DOHH2 (cell line): ENCODE data around the gene ABTB2.
A peak's percentile ranks its signal among the peaks of the same experiment; 100 is the strongest.

Experiments
- H3F3A ChIP-seq: fragments of 200-600 bp; sonication (generic), shearing (Covaris generic); 2 replicates; pipeline ENCODE4 v1.6.0; 2016; ENCODE audit warnings: antibody characterized with exemption, mild to moderate bottlenecking; ENCODE audit not compliant: control insufficient read depth, insufficient read depth
- H3K27ac ChIP-seq: fragments of 200-600 bp; sonication (generic); 2 replicates; pipeline ENCODE4 v1.5.1; 2014; ENCODE audit warnings: low read depth, mild to moderate bottlenecking, low read length, moderate library complexity
- H3K27me3 ChIP-seq: fragments of 200-600 bp; sonication (generic); 2 replicates; pipeline ENCODE4 v1.6.1; 2014; ENCODE audit warnings: mild to moderate bottlenecking, low read length, mixed read lengths; ENCODE audit not compliant: control insufficient read depth
- H3K36me3 ChIP-seq: fragments of 200-600 bp; sonication (generic); 2 replicates; pipeline ENCODE4 v1.6.1; 2014; ENCODE audit warnings: mild to moderate bottlenecking, low read length, moderate library complexity, mixed read lengths; ENCODE audit not compliant: control insufficient read depth
- H3K4me1 ChIP-seq: fragments of 200-600 bp; sonication (generic); 2 replicates; pipeline ENCODE4 v1.6.1; 2014; ENCODE audit warnings: mild to moderate bottlenecking, low read length, mixed read lengths; ENCODE audit not compliant: control insufficient read depth
- H3K4me2 ChIP-seq: fragments of 200-600 bp; sonication (generic); 2 replicates; pipeline ENCODE4 v1.6.0; 2014; ENCODE audit warnings: mild to moderate bottlenecking, low read length, moderate library complexity
- H3K4me3 ChIP-seq: fragments of 200-600 bp; sonication (generic); 2 replicates; pipeline ENCODE4 v1.5.1; 2014; ENCODE audit warnings: mild to moderate bottlenecking, low read length, mixed read lengths
- H3K79me2 ChIP-seq: fragments of 200-600 bp; sonication (generic); 2 replicates; pipeline ENCODE4 v1.6.1; 2014; ENCODE audit warnings: mild to moderate bottlenecking, low read length, mixed read lengths; ENCODE audit not compliant: control insufficient read depth
- H3K9me2 ChIP-seq: fragments of 200-600 bp; sonication (generic); replicated peaks from 2 replicates; pipeline ENCODE4 v1.6.1; 2014; ENCODE audit warnings: mild to moderate bottlenecking, low read length, mixed read lengths; ENCODE audit not compliant: control insufficient read depth
- H3K9me3 ChIP-seq: fragments of 200-600 bp; sonication (generic); 2 replicates; pipeline ENCODE4 v1.6.1; 2014; ENCODE audit warnings: antibody characterized with exemption, low read length, mixed read lengths; ENCODE audit not compliant: control insufficient read depth, insufficient read depth
- H4K20me1 ChIP-seq: fragments of 200-600 bp; sonication (generic); 2 replicates; pipeline ENCODE4 v1.6.0; 2014; ENCODE audit warnings: low read depth, mild to moderate bottlenecking, antibody characterized with exemption, low read length, moderate library complexity; ENCODE audit not compliant: control insufficient read depth, insufficient read depth
- EZH2phosphoT487 ChIP-seq: fragments of 200-600 bp; sonication (generic); IDR thresholded peaks from 2 replicates; pipeline ENCODE4 v1.6.1; 2017; ENCODE audit warnings: borderline replicate concordance, mild to moderate bottlenecking, antibody characterized with exemption, low read length, moderate library complexity, mixed read lengths
- TF ChIP-seq, protein P1 (sequence below): fragments of 200-600 bp; sonication (generic); IDR thresholded peaks from one replicate; pipeline ENCODE4 v1.5.1; 2014; ENCODE audit warnings: antibody characterized with exemption, mild to moderate bottlenecking, low read depth, low read length; ENCODE audit not compliant: poor library complexity, severe bottlenecking

ABTB2 gene

DNA sequence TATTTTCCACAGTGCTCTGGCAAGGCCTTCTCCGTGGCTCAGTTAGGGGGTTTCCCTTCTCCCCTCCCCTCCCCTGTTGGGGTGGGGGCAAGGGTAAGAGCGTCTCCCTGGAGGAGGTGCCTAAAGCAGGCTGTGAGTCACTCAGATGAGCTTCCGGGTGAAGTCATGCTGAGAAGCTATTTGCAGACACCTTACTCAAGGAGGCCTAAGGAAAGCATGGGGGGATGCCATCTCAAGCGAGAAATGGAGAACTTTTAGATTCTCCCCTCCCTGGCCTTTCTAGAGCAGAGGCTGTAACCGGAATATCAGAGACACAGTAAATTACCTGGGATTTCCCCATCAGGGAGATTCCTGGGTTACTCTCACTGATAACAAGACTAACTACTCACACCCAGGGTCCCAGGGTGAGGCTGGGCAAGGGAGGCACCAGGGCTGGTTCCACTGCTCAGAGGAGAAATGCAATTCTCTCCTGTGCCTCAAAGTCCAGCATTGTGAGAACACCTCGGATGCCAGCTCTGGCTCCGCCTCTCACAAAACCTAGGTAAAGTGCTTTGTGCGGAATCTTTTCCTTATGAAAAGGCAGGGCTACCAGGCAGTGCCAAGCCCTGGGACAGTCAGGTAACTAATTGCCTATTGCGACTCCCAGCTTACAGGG is 123.6 kb downstream of the ABTB2 start:
- H3K36me3 ChIP-seq = no peaks in the 10 kb centered on the region
- H3K79me2 ChIP-seq = no peaks in the 10 kb centered on the region
- peak overlapping the region; percentile 60 for H3K4me2 ChIP-seq
- H3K27me3 ChIP-seq = peaks cover 48% of the 10 kb centered on the region
- H4K20me1 ChIP-seq = no peaks in the 10 kb centered on the region
- peak overlapping the region; percentile 41 for H3K4me3 ChIP-seq
- peaks cover 10% of the 10 kb centered on the region for H3K4me1 ChIP-seq
- no peaks in the 10 kb centered on the region for H3F3A ChIP-seq
- no peaks in the 10 kb centered on the region for H3K9me3 ChIP-seq
- H3K9me2 ChIP-seq = no peaks in the 10 kb centered on the region
- TF ChIP-seq, protein P1, sequence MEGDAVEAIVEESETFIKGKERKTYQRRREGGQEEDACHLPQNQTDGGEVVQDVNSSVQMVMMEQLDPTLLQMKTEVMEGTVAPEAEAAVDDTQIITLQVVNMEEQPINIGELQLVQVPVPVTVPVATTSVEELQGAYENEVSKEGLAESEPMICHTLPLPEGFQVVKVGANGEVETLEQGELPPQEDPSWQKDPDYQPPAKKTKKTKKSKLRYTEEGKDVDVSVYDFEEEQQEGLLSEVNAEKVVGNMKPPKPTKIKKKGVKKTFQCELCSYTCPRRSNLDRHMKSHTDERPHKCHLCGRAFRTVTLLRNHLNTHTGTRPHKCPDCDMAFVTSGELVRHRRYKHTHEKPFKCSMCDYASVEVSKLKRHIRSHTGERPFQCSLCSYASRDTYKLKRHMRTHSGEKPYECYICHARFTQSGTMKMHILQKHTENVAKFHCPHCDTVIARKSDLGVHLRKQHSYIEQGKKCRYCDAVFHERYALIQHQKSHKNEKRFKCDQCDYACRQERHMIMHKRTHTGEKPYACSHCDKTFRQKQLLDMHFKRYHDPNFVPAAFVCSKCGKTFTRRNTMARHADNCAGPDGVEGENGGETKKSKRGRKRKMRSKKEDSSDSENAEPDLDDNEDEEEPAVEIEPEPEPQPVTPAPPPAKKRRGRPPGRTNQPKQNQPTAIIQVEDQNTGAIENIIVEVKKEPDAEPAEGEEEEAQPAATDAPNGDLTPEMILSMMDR = no peak
- TF ChIP-seq EZH2phosphoT487 = no peak; the same call in 1 of the 2 replicates
- no peak overlapping the region for H3K27ac ChIP-seq

DNA sequence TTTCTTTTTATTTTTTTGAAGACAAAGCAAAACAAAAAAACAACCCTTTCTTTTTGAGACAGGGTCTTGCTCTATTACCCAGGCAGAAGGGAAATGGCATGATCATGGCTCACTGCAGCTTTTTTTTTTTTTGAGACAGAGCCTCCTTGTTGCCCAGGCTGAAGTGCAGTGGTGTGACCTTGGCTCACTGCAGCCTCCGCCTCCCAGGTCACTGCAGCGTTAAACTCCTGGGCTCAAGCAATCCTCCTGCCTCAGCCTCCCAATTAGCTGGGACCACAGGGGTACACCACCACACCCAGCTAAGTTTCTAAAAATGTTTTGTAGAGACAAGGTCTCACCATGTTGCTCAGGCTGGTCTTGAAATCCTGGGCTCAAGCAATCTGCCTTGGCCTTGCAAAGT is 124.6 kb downstream of the ABTB2 start:
- no peaks in the 10 kb centered on the region for H3K9me3 ChIP-seq
- TF ChIP-seq, protein P1 = no peak
- no peak for TF ChIP-seq EZH2phosphoT487
- H3K27ac ChIP-seq = no peak overlapping the region
- H3K4me3 ChIP-seq = no peak overlapping the region
- no peaks in the 10 kb centered on the region for H3F3A ChIP-seq
- H3K27me3 ChIP-seq = peaks cover 48% of the 10 kb centered on the region
- H3K9me2 ChIP-seq = no peaks in the 10 kb centered on the region
- H3K36me3 ChIP-seq = no peaks in the 10 kb centered on the region
- H4K20me1 ChIP-seq = no peaks in the 10 kb centered on the region
- no peaks in the 10 kb centered on the region for H3K79me2 ChIP-seq
- H3K4me2 ChIP-seq = no peak overlapping the region
- peaks cover 9% of the 10 kb centered on the region for H3K4me1 ChIP-seq

DNA sequence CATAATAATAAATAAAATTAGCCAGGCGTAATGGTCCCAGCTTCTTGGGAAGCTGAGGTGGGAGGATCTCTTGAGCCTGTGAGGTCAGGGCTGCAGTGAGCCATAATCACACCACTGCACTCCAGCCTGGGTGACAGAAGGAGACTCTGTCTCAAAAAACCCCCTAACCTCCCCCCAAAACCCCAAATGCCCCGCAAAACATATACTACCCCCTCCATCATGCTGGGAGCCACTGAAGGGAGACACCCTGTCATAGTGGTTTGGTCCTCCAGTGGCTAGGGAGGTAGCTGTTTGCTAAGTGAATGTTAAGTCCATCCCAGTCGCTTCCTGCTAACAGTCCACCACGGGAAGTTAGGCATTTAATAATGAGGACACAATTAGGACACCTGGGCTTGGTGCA is 125.0 kb downstream of the ABTB2 start:
- no peaks in the 10 kb centered on the region for H3K9me3 ChIP-seq
- H3K4me3 ChIP-seq = no peak overlapping the region
- no peaks in the 10 kb centered on the region for H3F3A ChIP-seq
- H3K9me2 ChIP-seq = no peaks in the 10 kb centered on the region
- peaks cover 9% of the 10 kb centered on the region for H3K4me1 ChIP-seq
- peaks cover 48% of the 10 kb centered on the region for H3K27me3 ChIP-seq
- H3K36me3 ChIP-seq = no peaks in the 10 kb centered on the region
- H4K20me1 ChIP-seq = no peaks in the 10 kb centered on the region
- no peak for TF ChIP-seq EZH2phosphoT487
- TF ChIP-seq, protein P1 = no peak
- no peak overlapping the region for H3K4me2 ChIP-seq
- no peaks in the 10 kb centered on the region for H3K79me2 ChIP-seq
- no peak overlapping the region for H3K27ac ChIP-seq
